Measurements from ENCODE around the gene CEBPG.

CEBPG gene

GRCh38 chr19:33344573-33344925, 29.0 kb upstream of the CEBPG start:
- TF ChIP-seq TCF4 (CRISPR knock-in tag; IDR thresholded peaks at IDR 0.05; ENCODE audit: borderline replicate concordance) (no peak), ZC3H10 (CRISPR knock-in tag; IDR thresholded peaks at IDR 0.05) (no peak), TOX (CRISPR knock-in tag; IDR thresholded peaks at IDR 0.05; ENCODE audit: borderline replicate concordance) (no peak), ZFP3 (CRISPR knock-in tag; IDR thresholded peaks at IDR 0.05) (no peak), ZNF565 (CRISPR knock-in tag; conservative IDR thresholded peaks at IDR 0.05; ENCODE audit: low read depth) (no peak), PATZ1 (CRISPR knock-in tag; IDR thresholded peaks at IDR 0.05; ENCODE audit: borderline replicate concordance) (no peak), ZFP30 (CRISPR knock-in tag; IDR thresholded peaks at IDR 0.05) (no peak), POU6F1 (CRISPR knock-in tag; IDR thresholded peaks at IDR 0.05; ENCODE audit: borderline replicate concordance, low read depth) (no peak), CREB5 (CRISPR knock-in tag; IDR thresholded peaks at IDR 0.05; ENCODE audit: low read depth) (no peak), GLIS3 (CRISPR knock-in tag; IDR thresholded peaks at IDR 0.05) (no peak), TSHZ2 (CRISPR knock-in tag; IDR thresholded peaks at IDR 0.05) (no peak), ESRRG (CRISPR knock-in tag; IDR thresholded peaks at IDR 0.05) (no peak), SNAI2 (CRISPR knock-in tag; IDR thresholded peaks at IDR 0.05) (no peak), ZNF70 (CRISPR knock-in tag; IDR thresholded peaks at IDR 0.05) (no peak)
- no peak for ATAC-seq

GRCh38 chr19:33345163-33345562, 28.3 kb upstream of the CEBPG start:
- ATAC-seq, result no peak
- TF ChIP-seq RARB (CRISPR knock-in tag; IDR thresholded peaks at IDR 0.05) (no peak), PATZ1 (CRISPR knock-in tag; IDR thresholded peaks at IDR 0.05; ENCODE audit: borderline replicate concordance) (no peak), OSR1 (CRISPR knock-in tag; IDR thresholded peaks at IDR 0.05) (no peak), PPARA (CRISPR knock-in tag; IDR thresholded peaks at IDR 0.05; ENCODE audit: borderline replicate concordance) (no peak)

- no peak for ATAC-seq
- no peak for TF ChIP-seq TCF4 (CRISPR knock-in tag; IDR thresholded peaks at IDR 0.05; ENCODE audit: borderline replicate concordance)
- no peak for TF ChIP-seq ARNTL (CRISPR knock-in tag; IDR thresholded peaks at IDR 0.05; ENCODE audit: borderline replicate concordance, low read depth)
- TF ChIP-seq ZFP3 (CRISPR knock-in tag; IDR thresholded peaks at IDR 0.05), result no peak
- TF ChIP-seq RARB (CRISPR knock-in tag; IDR thresholded peaks at IDR 0.05), result no peak
- TF ChIP-seq TSHZ2 (CRISPR knock-in tag; IDR thresholded peaks at IDR 0.05), result no peak
- no peak for TF ChIP-seq CREB5 (CRISPR knock-in tag; IDR thresholded peaks at IDR 0.05; ENCODE audit: low read depth)
- TF ChIP-seq ISL1 (CRISPR knock-in tag; IDR thresholded peaks at IDR 0.05), result no peak
- no peak for TF ChIP-seq ESRRG (CRISPR knock-in tag; IDR thresholded peaks at IDR 0.05)
- no peak for TF ChIP-seq ZFP30 (CRISPR knock-in tag; IDR thresholded peaks at IDR 0.05)
These were observed 26.8 kb upstream of the CEBPG start for GRCh38 chr19:33346665-33347064.

Data from SK-N-SH treated with all-trans-retinoic acid at 6 μM for 48 hours (cell line).